WTC11 (cell line): ENCODE results near the gene NKX6-2.

Source experiments
- ESRRA ChIP-seq: sonication (generic); formaldehyde crosslinking; IDR thresholded peaks from 2 replicates; pipeline ENCODE4 v1.8.1; 2022; ENCODE audit warnings: mild to moderate bottlenecking, missing genetic modification reagents, borderline replicate concordance
- RELA ChIP-seq: sonication (generic); formaldehyde crosslinking; IDR thresholded peaks from 2 replicates; pipeline ENCODE4 v1.8.1; 2022; ENCODE audit warnings: missing genetic modification reagents, mild to moderate bottlenecking, borderline replicate concordance
- SMAD4 ChIP-seq: sonication (generic); formaldehyde crosslinking; IDR thresholded peaks from 2 replicates; pipeline ENCODE4 v1.8.0; 2022; ENCODE audit warnings: mild to moderate bottlenecking, missing genetic modification reagents
- TF ChIP-seq, protein P1 (sequence below): sonication (generic); formaldehyde crosslinking; IDR thresholded peaks from 2 replicates; pipeline ENCODE4 v1.8.0; 2022; ENCODE audit warnings: mild to moderate bottlenecking, missing genetic modification reagents
- TF ChIP-seq, protein P2 (sequence below): fragments of 200-600 bp; IDR thresholded peaks from 2 replicates; pipeline ENCODE4 v1.8.0; 2022; ENCODE audit warnings: antibody characterized with exemption
- TF ChIP-seq, protein P3 (sequence below): sonication (generic); formaldehyde crosslinking; IDR thresholded peaks from 2 replicates; pipeline ENCODE4 v1.8.1; 2023; ENCODE audit warnings: mild to moderate bottlenecking, missing genetic modification reagents
- TF ChIP-seq, protein P4 (sequence below): sonication (generic); formaldehyde crosslinking; IDR thresholded peaks from 2 replicates; pipeline ENCODE4 v1.8.0; 2022; ENCODE audit warnings: mild to moderate bottlenecking, missing genetic modification reagents
- TF ChIP-seq, protein P5 (sequence below): sonication (generic); formaldehyde crosslinking; IDR thresholded peaks from 2 replicates; pipeline ENCODE4 v1.8.0; 2023; ENCODE audit warnings: mild to moderate bottlenecking, missing genetic modification reagents
- TF ChIP-seq, protein P6 (sequence below): sonication (generic); formaldehyde crosslinking; IDR thresholded peaks from 2 replicates; pipeline ENCODE4 v1.8.1; 2022; ENCODE audit warnings: low read depth, missing genetic modification reagents, borderline replicate concordance

DNA sequence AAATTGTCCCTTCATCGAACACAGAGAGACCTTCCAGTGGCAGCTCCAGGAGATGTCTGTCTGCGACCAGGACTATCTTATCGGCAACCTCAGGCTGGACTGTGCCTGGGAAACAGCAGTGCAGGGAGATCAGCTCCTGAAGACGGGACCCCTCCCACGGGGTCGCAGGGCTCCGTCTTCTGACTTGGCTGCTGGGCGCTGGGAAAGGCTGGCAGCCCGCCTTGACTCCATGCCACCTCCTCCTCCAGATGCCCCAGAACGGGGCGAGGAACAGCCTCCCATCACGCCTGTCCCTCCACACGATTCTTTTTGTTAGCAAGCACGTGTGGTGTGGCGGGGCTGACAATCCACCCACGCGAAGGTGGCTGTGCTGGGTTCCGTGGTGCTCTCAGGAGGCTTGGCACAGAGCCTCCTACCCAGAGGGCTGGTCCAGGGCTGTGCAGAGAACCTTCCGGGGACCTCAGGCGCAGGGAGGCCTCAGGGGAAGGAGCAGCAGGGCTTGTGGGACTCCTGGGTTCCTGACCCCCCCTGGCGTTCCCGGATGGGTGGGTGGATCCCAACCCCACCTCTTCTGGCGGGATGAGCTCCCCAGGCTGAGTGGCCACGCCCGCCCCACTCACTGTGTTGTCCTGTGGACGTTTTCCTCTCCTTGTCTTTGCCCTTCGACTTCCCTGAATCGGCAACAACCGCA, 47.6 kb upstream of the NKX6-2 start:
- TF ChIP-seq, protein P1, sequence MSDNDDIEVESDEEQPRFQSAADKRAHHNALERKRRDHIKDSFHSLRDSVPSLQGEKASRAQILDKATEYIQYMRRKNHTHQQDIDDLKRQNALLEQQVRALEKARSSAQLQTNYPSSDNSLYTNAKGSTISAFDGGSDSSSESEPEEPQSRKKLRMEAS (CRISPR knock-in tag): no peak
- TF ChIP-seq, protein P2, sequence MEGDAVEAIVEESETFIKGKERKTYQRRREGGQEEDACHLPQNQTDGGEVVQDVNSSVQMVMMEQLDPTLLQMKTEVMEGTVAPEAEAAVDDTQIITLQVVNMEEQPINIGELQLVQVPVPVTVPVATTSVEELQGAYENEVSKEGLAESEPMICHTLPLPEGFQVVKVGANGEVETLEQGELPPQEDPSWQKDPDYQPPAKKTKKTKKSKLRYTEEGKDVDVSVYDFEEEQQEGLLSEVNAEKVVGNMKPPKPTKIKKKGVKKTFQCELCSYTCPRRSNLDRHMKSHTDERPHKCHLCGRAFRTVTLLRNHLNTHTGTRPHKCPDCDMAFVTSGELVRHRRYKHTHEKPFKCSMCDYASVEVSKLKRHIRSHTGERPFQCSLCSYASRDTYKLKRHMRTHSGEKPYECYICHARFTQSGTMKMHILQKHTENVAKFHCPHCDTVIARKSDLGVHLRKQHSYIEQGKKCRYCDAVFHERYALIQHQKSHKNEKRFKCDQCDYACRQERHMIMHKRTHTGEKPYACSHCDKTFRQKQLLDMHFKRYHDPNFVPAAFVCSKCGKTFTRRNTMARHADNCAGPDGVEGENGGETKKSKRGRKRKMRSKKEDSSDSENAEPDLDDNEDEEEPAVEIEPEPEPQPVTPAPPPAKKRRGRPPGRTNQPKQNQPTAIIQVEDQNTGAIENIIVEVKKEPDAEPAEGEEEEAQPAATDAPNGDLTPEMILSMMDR: no peak
- TF ChIP-seq RELA (no peak), SMAD4 (CRISPR knock-in tag) (no peak), ESRRA (no peak)
- TF ChIP-seq, protein P3, sequence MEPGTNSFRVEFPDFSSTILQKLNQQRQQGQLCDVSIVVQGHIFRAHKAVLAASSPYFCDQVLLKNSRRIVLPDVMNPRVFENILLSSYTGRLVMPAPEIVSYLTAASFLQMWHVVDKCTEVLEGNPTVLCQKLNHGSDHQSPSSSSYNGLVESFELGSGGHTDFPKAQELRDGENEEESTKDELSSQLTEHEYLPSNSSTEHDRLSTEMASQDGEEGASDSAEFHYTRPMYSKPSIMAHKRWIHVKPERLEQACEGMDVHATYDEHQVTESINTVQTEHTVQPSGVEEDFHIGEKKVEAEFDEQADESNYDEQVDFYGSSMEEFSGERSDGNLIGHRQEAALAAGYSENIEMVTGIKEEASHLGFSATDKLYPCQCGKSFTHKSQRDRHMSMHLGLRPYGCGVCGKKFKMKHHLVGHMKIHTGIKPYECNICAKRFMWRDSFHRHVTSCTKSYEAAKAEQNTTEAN: no peak
- TF ChIP-seq, protein P4, sequence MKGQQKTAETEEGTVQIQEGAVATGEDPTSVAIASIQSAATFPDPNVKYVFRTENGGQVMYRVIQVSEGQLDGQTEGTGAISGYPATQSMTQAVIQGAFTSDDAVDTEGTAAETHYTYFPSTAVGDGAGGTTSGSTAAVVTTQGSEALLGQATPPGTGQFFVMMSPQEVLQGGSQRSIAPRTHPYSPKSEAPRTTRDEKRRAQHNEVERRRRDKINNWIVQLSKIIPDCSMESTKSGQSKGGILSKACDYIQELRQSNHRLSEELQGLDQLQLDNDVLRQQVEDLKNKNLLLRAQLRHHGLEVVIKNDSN (CRISPR knock-in tag): no peak
- TF ChIP-seq, protein P5, sequence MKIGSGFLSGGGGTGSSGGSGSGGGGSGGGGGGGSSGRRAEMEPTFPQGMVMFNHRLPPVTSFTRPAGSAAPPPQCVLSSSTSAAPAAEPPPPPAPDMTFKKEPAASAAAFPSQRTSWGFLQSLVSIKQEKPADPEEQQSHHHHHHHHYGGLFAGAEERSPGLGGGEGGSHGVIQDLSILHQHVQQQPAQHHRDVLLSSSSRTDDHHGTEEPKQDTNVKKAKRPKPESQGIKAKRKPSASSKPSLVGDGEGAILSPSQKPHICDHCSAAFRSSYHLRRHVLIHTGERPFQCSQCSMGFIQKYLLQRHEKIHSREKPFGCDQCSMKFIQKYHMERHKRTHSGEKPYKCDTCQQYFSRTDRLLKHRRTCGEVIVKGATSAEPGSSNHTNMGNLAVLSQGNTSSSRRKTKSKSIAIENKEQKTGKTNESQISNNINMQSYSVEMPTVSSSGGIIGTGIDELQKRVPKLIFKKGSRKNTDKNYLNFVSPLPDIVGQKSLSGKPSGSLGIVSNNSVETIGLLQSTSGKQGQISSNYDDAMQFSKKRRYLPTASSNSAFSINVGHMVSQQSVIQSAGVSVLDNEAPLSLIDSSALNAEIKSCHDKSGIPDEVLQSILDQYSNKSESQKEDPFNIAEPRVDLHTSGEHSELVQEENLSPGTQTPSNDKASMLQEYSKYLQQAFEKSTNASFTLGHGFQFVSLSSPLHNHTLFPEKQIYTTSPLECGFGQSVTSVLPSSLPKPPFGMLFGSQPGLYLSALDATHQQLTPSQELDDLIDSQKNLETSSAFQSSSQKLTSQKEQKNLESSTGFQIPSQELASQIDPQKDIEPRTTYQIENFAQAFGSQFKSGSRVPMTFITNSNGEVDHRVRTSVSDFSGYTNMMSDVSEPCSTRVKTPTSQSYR (CRISPR knock-in tag): no peak
- TF ChIP-seq, protein P6, sequence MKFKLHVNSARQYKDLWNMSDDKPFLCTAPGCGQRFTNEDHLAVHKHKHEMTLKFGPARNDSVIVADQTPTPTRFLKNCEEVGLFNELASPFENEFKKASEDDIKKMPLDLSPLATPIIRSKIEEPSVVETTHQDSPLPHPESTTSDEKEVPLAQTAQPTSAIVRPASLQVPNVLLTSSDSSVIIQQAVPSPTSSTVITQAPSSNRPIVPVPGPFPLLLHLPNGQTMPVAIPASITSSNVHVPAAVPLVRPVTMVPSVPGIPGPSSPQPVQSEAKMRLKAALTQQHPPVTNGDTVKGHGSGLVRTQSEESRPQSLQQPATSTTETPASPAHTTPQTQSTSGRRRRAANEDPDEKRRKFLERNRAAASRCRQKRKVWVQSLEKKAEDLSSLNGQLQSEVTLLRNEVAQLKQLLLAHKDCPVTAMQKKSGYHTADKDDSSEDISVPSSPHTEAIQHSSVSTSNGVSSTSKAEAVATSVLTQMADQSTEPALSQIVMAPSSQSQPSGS: no peak
